GM19035 (cell line): ENCODE data around the gene TMEM164.
A peak's percentile ranks its signal among the peaks of the same experiment; 100 is the strongest.

Source experiments
- ATAC-seq: cut with Tn5 transposase; IDR thresholded peaks from one replicate; pipeline ENCODE4 v1.9.1; 2021; ENCODE audit not compliant: unreplicated experiment

Gene TMEM164

GRCh38 chrX:110159865-110160264, 157.0 kb downstream of the TMEM164 start:
- ATAC-seq: no peak

GRCh38 chrX:110161361-110161686, 158.4 kb downstream of the TMEM164 start:
- no peak for ATAC-seq

- ATAC-seq: no peak
Observed at GRCh38 chrX:110162131-110162530, 159.2 kb downstream of the TMEM164 start.

GRCh38 chrX:110162867-110163266, 160.0 kb downstream of the TMEM164 start:
- ATAC-seq: no peak

- ATAC-seq: no peak
Observed at GRCh38 chrX:110163488-110163887, 160.6 kb downstream of the TMEM164 start.

GRCh38 chrX:110167952-110168451, 165.1 kb downstream of the TMEM164 start:
- ATAC-seq: no peak

GRCh38 chrX:110168585-110168984, 165.7 kb downstream of the TMEM164 start:
- ATAC-seq: no peak

- no peak for ATAC-seq
Observed at GRCh38 chrX:110170029-110170428, 167.1 kb downstream of the TMEM164 start.

- ATAC-seq: no peak
Observed at GRCh38 chrX:110171442-110171841, 168.5 kb downstream of the TMEM164 start.

GRCh38 chrX:110172215-110172614, 169.3 kb downstream of the TMEM164 start:
- ATAC-seq: peak; percentile 97

- ATAC-seq: no peak
Observed at GRCh38 chrX:110173192-110174175, 170.6 kb downstream of the TMEM164 start.

GRCh38 chrX:110175146-110175545, 172.2 kb downstream of the TMEM164 start:
- ATAC-seq: no peak

- ATAC-seq: no peak
Observed at GRCh38 chrX:110175696-110176095, 172.8 kb downstream of the TMEM164 start.

- no peak for ATAC-seq
Observed at GRCh38 chrX:110178179-110178865, 175.4 kb downstream of the TMEM164 start.

GRCh38 chrX:110180176-110180927, 177.4 kb downstream of the TMEM164 start:
- peak; percentile 37 for ATAC-seq

- peak; percentile 88 for ATAC-seq
Observed at GRCh38 chrX:110180928-110181310, 178.0 kb downstream of the TMEM164 start.

GRCh38 chrX:110181459-110182137, 178.7 kb downstream of the TMEM164 start:
- no peak for ATAC-seq

- no peak for ATAC-seq
Observed at GRCh38 chrX:110182362-110182761, 179.4 kb downstream of the TMEM164 start.

- no peak for ATAC-seq
Observed at GRCh38 chrX:110182865-110183264, 180.0 kb downstream of the TMEM164 start.

GRCh38 chrX:110183314-110183713, 180.4 kb downstream of the TMEM164 start:
- ATAC-seq: no peak
